OCI-LY3 (cell line): Measurements from ENCODE around the gene POLR2M.
A peak's percentile ranks its signal among the peaks of the same experiment; 100 is the strongest.

Experiments used
- H2AFZ ChIP-seq: fragments of 200-600, 300-600 bp; shearing (Covaris generic); 2 replicates; pipeline ENCODE4 v1.6.0; 2014; ENCODE audit warnings: antibody characterized with exemption, low read depth, low read length
- H3K27ac ChIP-seq: fragments of 200-600, 300-600 bp; sonication (generic); 2 replicates; pipeline ENCODE4 v1.5.1; 2014; ENCODE audit warnings: mild to moderate bottlenecking, low read length, moderate library complexity, mixed read lengths
- H3K27me3 ChIP-seq: fragments of 200-600, 300-600 bp; sonication (generic); 2 replicates; pipeline ENCODE4 v1.6.1; 2014; ENCODE audit warnings: low read depth, low read length, mixed read lengths
- H3K36me3 ChIP-seq: fragments of 200-600, 300-600 bp; sonication (generic); replicated peaks from 2 replicates; pipeline ENCODE3; 2014; ENCODE audit warnings: low read depth, low read length, mixed read lengths
- H3K4me1 ChIP-seq: fragments of 300-600, 200-600 bp; sonication (generic); 2 replicates; pipeline ENCODE4 v1.6.1; 2014; ENCODE audit warnings: low read length, mixed read lengths
- H3K4me2 ChIP-seq: fragments of 200-600, 300-600 bp; sonication (generic); 2 replicates; pipeline ENCODE4 v1.6.1; 2014; ENCODE audit warnings: low read length, mixed read lengths
- H3K4me3 ChIP-seq: fragments of 300-600, 200-600 bp; sonication (generic); 2 replicates; pipeline ENCODE4 v1.5.1; 2014; ENCODE audit warnings: antibody characterized with exemption, mild to moderate bottlenecking, low read length, moderate library complexity
- H3K79me2 ChIP-seq: fragments of 300-600, 200-600 bp; shearing (Covaris generic); 2 replicates; pipeline ENCODE4 v1.6.1; 2014; ENCODE audit warnings: mild to moderate bottlenecking, low read length, mixed read lengths
- H3K9ac ChIP-seq: fragments of 300-600, 200-600 bp; shearing (Covaris generic); 2 replicates; pipeline ENCODE4 v1.6.0; 2014; ENCODE audit warnings: mild to moderate bottlenecking, low read length, moderate library complexity
- H3K9me3 ChIP-seq: fragments of 200-600, 300-600 bp; shearing (Covaris generic); 2 replicates; pipeline ENCODE4 v1.6.1; 2014; ENCODE audit warnings: low read length, mixed read lengths; ENCODE audit not compliant: insufficient read depth
- H4K20me1 ChIP-seq: fragments of 200-600, 300-600 bp; sonication (generic); 2 replicates; pipeline ENCODE4 v1.6.1; 2016; ENCODE audit warnings: low read length, mixed read lengths; ENCODE audit not compliant: insufficient read depth
- EZH2phosphoT487 ChIP-seq: fragments of 200-600 bp; shearing (Covaris generic); IDR thresholded peaks from 2 replicates; pipeline ENCODE4 v1.6.1; 2018; ENCODE audit warnings: antibody characterized with exemption, mixed run types, low read depth
- TF ChIP-seq, protein P1 (sequence below): fragments of 200-600, 300-600 bp; sonication (generic); IDR thresholded peaks from 2 replicates; pipeline ENCODE4 v1.5.1; 2014; ENCODE audit warnings: antibody characterized with exemption, low read length, low read depth

The POLR2M gene

DNA sequence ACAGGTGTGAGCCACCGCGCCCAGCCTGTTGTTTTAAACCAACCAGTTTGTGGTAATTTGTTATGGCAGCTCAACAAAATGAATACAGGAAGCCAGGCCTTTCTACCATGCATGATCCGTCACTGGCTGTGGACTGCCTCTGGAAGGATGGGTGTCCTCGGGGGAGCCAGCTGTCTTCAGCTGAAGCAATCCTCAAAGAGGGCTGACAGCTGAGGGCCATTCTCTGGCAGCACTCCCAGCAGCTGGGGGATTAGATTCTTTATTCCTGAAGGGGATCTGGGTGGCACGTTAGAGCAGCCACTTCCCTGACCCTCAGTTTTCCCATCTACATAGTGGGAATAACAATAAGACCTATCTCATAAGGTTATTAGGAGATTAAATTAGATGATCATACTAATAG is 24.4 kb downstream of the POLR2M start:
- Histone ChIP-seq H2AFZ (no peak overlapping the region), H3K4me2 (no peak overlapping the region), H3K4me1 (no peaks in the 10 kb centered on the region), H3K36me3 (no peaks in the 10 kb centered on the region), H3K9me3 (no peaks in the 10 kb centered on the region), H4K20me1 (no peaks in the 10 kb centered on the region), H3K79me2 (no peaks in the 10 kb centered on the region), H3K4me3 (no peak overlapping the region), H3K9ac (no peak overlapping the region), H3K27me3 (no peaks in the 10 kb centered on the region), H3K27ac (no peak overlapping the region)
- no peak for TF ChIP-seq EZH2phosphoT487
- TF ChIP-seq, protein P1, sequence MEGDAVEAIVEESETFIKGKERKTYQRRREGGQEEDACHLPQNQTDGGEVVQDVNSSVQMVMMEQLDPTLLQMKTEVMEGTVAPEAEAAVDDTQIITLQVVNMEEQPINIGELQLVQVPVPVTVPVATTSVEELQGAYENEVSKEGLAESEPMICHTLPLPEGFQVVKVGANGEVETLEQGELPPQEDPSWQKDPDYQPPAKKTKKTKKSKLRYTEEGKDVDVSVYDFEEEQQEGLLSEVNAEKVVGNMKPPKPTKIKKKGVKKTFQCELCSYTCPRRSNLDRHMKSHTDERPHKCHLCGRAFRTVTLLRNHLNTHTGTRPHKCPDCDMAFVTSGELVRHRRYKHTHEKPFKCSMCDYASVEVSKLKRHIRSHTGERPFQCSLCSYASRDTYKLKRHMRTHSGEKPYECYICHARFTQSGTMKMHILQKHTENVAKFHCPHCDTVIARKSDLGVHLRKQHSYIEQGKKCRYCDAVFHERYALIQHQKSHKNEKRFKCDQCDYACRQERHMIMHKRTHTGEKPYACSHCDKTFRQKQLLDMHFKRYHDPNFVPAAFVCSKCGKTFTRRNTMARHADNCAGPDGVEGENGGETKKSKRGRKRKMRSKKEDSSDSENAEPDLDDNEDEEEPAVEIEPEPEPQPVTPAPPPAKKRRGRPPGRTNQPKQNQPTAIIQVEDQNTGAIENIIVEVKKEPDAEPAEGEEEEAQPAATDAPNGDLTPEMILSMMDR: no peak

DNA sequence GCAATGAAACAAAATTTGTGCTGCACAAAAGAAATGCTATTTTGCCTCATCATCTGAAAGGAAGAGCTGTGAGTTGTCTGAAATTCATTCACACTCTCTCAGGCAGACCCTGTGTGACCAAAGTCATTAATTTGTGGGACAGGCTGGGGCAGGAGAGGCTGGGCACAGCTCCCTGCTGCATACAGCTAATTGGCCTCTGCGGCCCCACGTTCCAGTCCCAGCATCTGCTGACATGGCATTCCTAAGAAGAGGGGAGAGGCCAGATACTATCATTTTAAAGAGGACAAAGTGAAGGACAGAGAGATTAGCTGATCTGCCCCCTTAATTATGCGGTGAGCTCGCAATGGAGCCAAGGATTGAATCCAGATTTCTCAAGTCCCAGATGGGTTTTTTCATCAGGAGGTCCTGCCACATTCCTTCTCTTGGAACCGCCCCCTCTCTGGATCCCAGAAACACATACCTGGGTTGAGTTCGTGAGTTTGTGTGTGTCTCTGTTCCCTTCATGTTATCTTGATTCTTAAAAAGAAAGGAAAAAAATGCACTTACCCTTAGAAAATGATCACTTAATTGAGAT is 25.1 kb downstream of the POLR2M start:
- Histone ChIP-seq H3K4me3 (no peak overlapping the region), H3K79me2 (no peaks in the 10 kb centered on the region), H2AFZ (no peak overlapping the region), H3K27ac (no peak overlapping the region), H3K4me2 (no peak overlapping the region), H3K9ac (no peak overlapping the region), H3K36me3 (peaks cover under 1% of the 10 kb centered on the region), H4K20me1 (no peaks in the 10 kb centered on the region), H3K4me1 (no peaks in the 10 kb centered on the region), H3K27me3 (no peaks in the 10 kb centered on the region), H3K9me3 (no peaks in the 10 kb centered on the region)
- TF ChIP-seq EZH2phosphoT487: no peak
- TF ChIP-seq, protein P1: no peak

DNA sequence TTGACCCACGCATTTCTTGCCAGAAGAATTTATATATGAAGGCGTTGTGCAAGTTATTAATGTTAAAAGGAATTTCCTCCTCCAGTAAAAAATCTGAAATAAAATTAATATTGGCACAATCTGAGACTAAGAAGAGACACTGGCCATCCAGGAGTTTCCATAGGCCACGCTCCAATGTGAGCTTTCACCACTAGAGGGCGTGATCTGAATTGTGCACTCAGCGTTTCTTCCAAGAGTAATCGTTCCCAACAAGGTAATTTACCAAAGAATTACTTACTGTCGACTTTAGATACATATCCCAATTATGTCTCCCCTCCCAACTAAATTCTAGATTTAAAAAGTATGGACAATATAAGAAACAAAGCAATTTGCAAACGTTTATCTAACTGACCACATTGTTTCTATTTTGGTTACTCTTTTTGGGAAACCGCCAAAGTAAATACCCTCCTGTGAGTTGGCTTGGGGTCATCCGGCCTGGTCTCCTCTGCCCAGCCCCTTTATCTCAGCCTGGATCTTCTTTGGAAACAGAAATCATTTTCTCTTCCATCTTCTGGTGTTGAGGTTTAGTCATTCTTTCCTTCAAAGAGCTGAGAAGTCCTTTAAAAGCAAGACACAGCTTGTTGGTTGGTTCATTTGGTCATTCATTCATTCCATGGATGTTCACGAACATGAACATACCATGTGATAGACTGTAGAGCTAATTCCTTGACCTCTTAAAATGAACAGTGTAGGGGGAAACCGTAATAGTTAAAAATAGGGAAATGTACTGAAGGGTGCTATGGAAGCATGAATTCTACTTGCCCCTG is 26.2 kb downstream of the POLR2M start:
- Histone ChIP-seq H2AFZ (no peak overlapping the region), H3K4me2 (no peak overlapping the region), H3K27ac (no peak overlapping the region), H3K36me3 (peaks cover 3% of the 10 kb centered on the region), H3K27me3 (no peaks in the 10 kb centered on the region), H3K4me1 (no peaks in the 10 kb centered on the region), H3K9ac (no peak overlapping the region), H3K9me3 (no peaks in the 10 kb centered on the region), H3K4me3 (no peak overlapping the region), H3K79me2 (no peaks in the 10 kb centered on the region), H4K20me1 (no peaks in the 10 kb centered on the region)
- TF ChIP-seq, protein P1: peak; percentile 93
- no peak for TF ChIP-seq EZH2phosphoT487

DNA sequence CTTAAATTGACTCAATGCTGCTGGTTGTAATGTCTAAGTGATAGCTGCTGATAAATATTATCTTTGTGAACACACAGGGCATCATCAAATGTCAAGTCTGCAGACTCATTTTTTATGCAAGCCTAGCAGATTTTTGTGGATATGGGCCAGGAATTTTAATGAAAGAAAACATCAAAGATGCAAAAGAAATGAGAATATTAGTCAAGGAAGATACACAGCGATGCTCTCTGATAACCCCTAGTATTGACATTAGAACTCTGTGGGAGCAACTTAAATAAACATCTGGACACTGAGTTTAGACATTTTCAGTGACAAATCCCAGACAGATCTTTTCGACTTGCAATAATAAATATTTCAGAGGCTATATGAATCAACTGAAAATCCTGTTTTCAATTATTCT is 28.3 kb downstream of the POLR2M start:
- H3K27ac ChIP-seq: no peak overlapping the region
- no peak overlapping the region for H2AFZ ChIP-seq
- H3K4me3 ChIP-seq: no peak overlapping the region
- TF ChIP-seq EZH2phosphoT487: no peak
- TF ChIP-seq, protein P1: no peak
- H3K36me3 ChIP-seq: peaks cover 3% of the 10 kb centered on the region
- no peaks in the 10 kb centered on the region for H3K27me3 ChIP-seq
- no peaks in the 10 kb centered on the region for H3K9me3 ChIP-seq
- no peak overlapping the region for H3K9ac ChIP-seq
- no peaks in the 10 kb centered on the region for H4K20me1 ChIP-seq
- H3K79me2 ChIP-seq: no peaks in the 10 kb centered on the region
- no peak overlapping the region for H3K4me2 ChIP-seq
- no peaks in the 10 kb centered on the region for H3K4me1 ChIP-seq
